Activated T-cell treated with anti-CD3 and anti-CD28 coated beads, Interleukin-2, amount 50 U/mL, for 24 hours (primary cell): Measurements from ENCODE around the gene LUZP2.

Source experiments
- DNase-seq: peaks from one replicate; pipeline ENCODE4 v3.0.0-alpha.2; 2020
- H3K27ac Mint-ChIP-seq: 2 replicates; pipeline ENCODE4 v1.8.0; 2020; ENCODE audit warnings: mild to moderate bottlenecking, mixed read lengths
- H3K27me3 Mint-ChIP-seq: 2 replicates; pipeline ENCODE4 v1.8.0; 2020; ENCODE audit warnings: mixed read lengths
- H3K36me3 Mint-ChIP-seq: 2 replicates; pipeline ENCODE4 v1.8.0; 2020; ENCODE audit warnings: low read depth, mixed read lengths
- H3K4me1 Mint-ChIP-seq: 2 replicates; pipeline ENCODE4 v1.8.0; 2020; ENCODE audit warnings: low read depth, mixed read lengths
- H3K4me3 Mint-ChIP-seq: 2 replicates; pipeline ENCODE4 v1.8.0; 2020; ENCODE audit warnings: mild to moderate bottlenecking, moderate library complexity, mixed read lengths
- H3K9me3 Mint-ChIP-seq: 2 replicates; pipeline ENCODE4 v1.8.0; 2020; ENCODE audit warnings: mixed read lengths

Gene LUZP2

GRCh38 chr11:24634606-24635160 is 137.8 kb downstream of the LUZP2 start:
- Mint-ChIP-seq H3K9me3 (peaks cover 8% of the 10 kb centered on the region), H3K27me3 (no peaks in the 10 kb centered on the region), H3K27ac (no peak overlapping the region), H3K36me3 (no peaks in the 10 kb centered on the region), H3K4me3 (no peak overlapping the region), H3K4me1 (no peaks in the 10 kb centered on the region)
- no peak for DNase-seq

- H3K27ac Mint-ChIP-seq: no peak overlapping the region
- no peak for DNase-seq
- peaks cover 12% of the 10 kb centered on the region for H3K9me3 Mint-ChIP-seq
Observed at GRCh38 chr11:24635588-24636290, 138.9 kb downstream of the LUZP2 start.

GRCh38 chr11:24636291-24636629 is 139.4 kb downstream of the LUZP2 start:
- H3K9me3 Mint-ChIP-seq: peaks cover 11% of the 10 kb centered on the region
- no peak overlapping the region for H3K4me3 Mint-ChIP-seq
- no peak overlapping the region for H3K27ac Mint-ChIP-seq
- H3K36me3 Mint-ChIP-seq: no peaks in the 10 kb centered on the region
- DNase-seq: no peak
- no peaks in the 10 kb centered on the region for H3K4me1 Mint-ChIP-seq
- no peaks in the 10 kb centered on the region for H3K27me3 Mint-ChIP-seq

More at GRCh38 chr11:24635588-24636290, 138.9 kb downstream of the LUZP2 start:
- H3K27me3 Mint-ChIP-seq: no peaks in the 10 kb centered on the region
- no peaks in the 10 kb centered on the region for H3K4me1 Mint-ChIP-seq
- no peaks in the 10 kb centered on the region for H3K36me3 Mint-ChIP-seq
- no peak overlapping the region for H3K4me3 Mint-ChIP-seq

- Mint-ChIP-seq H3K27me3 (no peaks in the 10 kb centered on the region), H3K4me3 (no peak overlapping the region), H3K36me3 (no peaks in the 10 kb centered on the region), H3K9me3 (peaks cover 7% of the 10 kb centered on the region), H3K27ac (no peak overlapping the region), H3K4me1 (no peaks in the 10 kb centered on the region)
- DNase-seq: no peak
Observed at GRCh38 chr11:24637520-24637919, 140.7 kb downstream of the LUZP2 start.

GRCh38 chr11:24642648-24643047 is 145.8 kb downstream of the LUZP2 start:
- Mint-ChIP-seq H3K27ac (no peak overlapping the region), H3K4me3 (no peak overlapping the region), H3K36me3 (no peaks in the 10 kb centered on the region), H3K27me3 (no peaks in the 10 kb centered on the region), H3K4me1 (no peaks in the 10 kb centered on the region), H3K9me3 (peaks cover 23% of the 10 kb centered on the region)
- no peak for DNase-seq

- H3K4me3 Mint-ChIP-seq: no peak overlapping the region
- no peak for DNase-seq
- H3K36me3 Mint-ChIP-seq: no peaks in the 10 kb centered on the region
- H3K4me1 Mint-ChIP-seq: no peaks in the 10 kb centered on the region
- peaks cover 22% of the 10 kb centered on the region for H3K9me3 Mint-ChIP-seq
- no peaks in the 10 kb centered on the region for H3K27me3 Mint-ChIP-seq
- H3K27ac Mint-ChIP-seq: no peak overlapping the region
Observed at GRCh38 chr11:24645563-24645962, 148.7 kb downstream of the LUZP2 start.

- no peaks in the 10 kb centered on the region for H3K4me1 Mint-ChIP-seq
- no peak overlapping the region for H3K27ac Mint-ChIP-seq
- H3K36me3 Mint-ChIP-seq: no peaks in the 10 kb centered on the region
- DNase-seq: no peak
- H3K4me3 Mint-ChIP-seq: no peak overlapping the region
- H3K27me3 Mint-ChIP-seq: no peaks in the 10 kb centered on the region
- peaks cover 10% of the 10 kb centered on the region for H3K9me3 Mint-ChIP-seq
Observed at GRCh38 chr11:24651873-24652272, 155.0 kb downstream of the LUZP2 start.

- Mint-ChIP-seq H3K4me1 (no peaks in the 10 kb centered on the region), H3K27me3 (no peaks in the 10 kb centered on the region), H3K27ac (no peak overlapping the region), H3K4me3 (no peak overlapping the region), H3K36me3 (no peaks in the 10 kb centered on the region), H3K9me3 (peaks cover 2% of the 10 kb centered on the region)
- no peak for DNase-seq
Observed at GRCh38 chr11:24653901-24654300, 157.0 kb downstream of the LUZP2 start.

- Mint-ChIP-seq H3K4me3 (no peak overlapping the region), H3K4me1 (no peaks in the 10 kb centered on the region), H3K27ac (no peak overlapping the region), H3K27me3 (no peaks in the 10 kb centered on the region), H3K36me3 (no peaks in the 10 kb centered on the region), H3K9me3 (peaks cover 12% of the 10 kb centered on the region)
- no peak for DNase-seq
Observed at GRCh38 chr11:24661331-24661730, 164.5 kb downstream of the LUZP2 start.

- Mint-ChIP-seq H3K9me3 (peaks cover 15% of the 10 kb centered on the region), H3K27me3 (no peaks in the 10 kb centered on the region), H3K4me3 (no peak overlapping the region), H3K4me1 (no peaks in the 10 kb centered on the region), H3K27ac (no peak overlapping the region), H3K36me3 (no peaks in the 10 kb centered on the region)
- DNase-seq: no peak
Observed at GRCh38 chr11:24664399-24664798, 167.5 kb downstream of the LUZP2 start.

GRCh38 chr11:24667353-24667968 is 170.6 kb downstream of the LUZP2 start:
- Mint-ChIP-seq H3K27me3 (no peaks in the 10 kb centered on the region), H3K27ac (no peak overlapping the region), H3K4me1 (no peaks in the 10 kb centered on the region), H3K9me3 (peaks cover 13% of the 10 kb centered on the region), H3K4me3 (no peak overlapping the region), H3K36me3 (no peaks in the 10 kb centered on the region)
- DNase-seq: no peak

- Mint-ChIP-seq H3K9me3 (peaks cover 2% of the 10 kb centered on the region), H3K4me3 (no peak overlapping the region), H3K4me1 (no peaks in the 10 kb centered on the region), H3K27me3 (no peaks in the 10 kb centered on the region), H3K36me3 (no peaks in the 10 kb centered on the region), H3K27ac (no peak overlapping the region)
- DNase-seq: no peak
Observed at GRCh38 chr11:24678703-24679348, 182.0 kb downstream of the LUZP2 start.

- DNase-seq: no peak
- Mint-ChIP-seq H3K9me3 (peaks cover 5% of the 10 kb centered on the region), H3K27ac (no peak overlapping the region), H3K27me3 (no peaks in the 10 kb centered on the region), H3K36me3 (no peaks in the 10 kb centered on the region), H3K4me1 (no peaks in the 10 kb centered on the region), H3K4me3 (no peak overlapping the region)
Observed at GRCh38 chr11:24679821-24680351, 183.0 kb downstream of the LUZP2 start.

- no peak for DNase-seq
- Mint-ChIP-seq H3K9me3 (peaks cover 9% of the 10 kb centered on the region), H3K27me3 (no peaks in the 10 kb centered on the region), H3K36me3 (no peaks in the 10 kb centered on the region), H3K27ac (no peak overlapping the region), H3K4me3 (no peak overlapping the region), H3K4me1 (no peaks in the 10 kb centered on the region)
Observed at GRCh38 chr11:24683583-24683982, 186.7 kb downstream of the LUZP2 start.

- Mint-ChIP-seq H3K36me3 (no peaks in the 10 kb centered on the region), H3K4me3 (no peak overlapping the region), H3K9me3 (peaks cover 9% of the 10 kb centered on the region), H3K4me1 (no peaks in the 10 kb centered on the region), H3K27ac (no peak overlapping the region), H3K27me3 (no peaks in the 10 kb centered on the region)
- DNase-seq: no peak
Observed at GRCh38 chr11:24685821-24686220, 189.0 kb downstream of the LUZP2 start.
